ENCODE data around the gene CLDN15. TPM values are rescaled to one million over a fixed set of nuclear protein-coding genes. Genes with fewer than 3 reads are reported as not detected.
A peak's percentile ranks its signal among the peaks of the same experiment; 100 is the strongest.

The CLDN15 gene
- total and polyA plus RNA-seq, 2 donors (not counting 1 experiment from before 2014, with no cell fraction given): 31.1 to 42.1 TPM

DNA sequence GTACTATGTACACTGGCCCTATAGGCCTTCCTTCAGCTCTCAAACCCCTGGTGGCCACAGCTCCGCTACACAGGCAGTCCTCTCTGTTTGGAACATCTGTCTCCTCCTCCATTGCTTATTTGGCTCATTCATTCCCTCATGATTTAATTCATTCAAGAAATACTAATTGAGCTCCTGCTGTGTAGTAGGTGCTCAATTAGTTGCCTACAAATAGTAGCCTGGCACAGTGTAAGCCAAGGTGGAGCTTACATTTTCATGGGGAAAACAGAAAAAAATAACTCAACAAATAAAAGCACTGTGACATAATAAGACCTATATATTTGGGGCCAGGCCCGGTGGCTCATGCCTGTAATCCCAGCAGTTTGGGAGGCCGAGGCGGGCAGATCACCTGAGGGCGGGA lies 10.7 kb upstream of the CLDN15 start:
- Histone ChIP-seq H3K36me3 (replicated peaks in 1 of 2; ENCODE audit: control extremely low read depth in 1 of 2, control insufficient read depth in 1 of 2, extremely low read depth in 1 of 2, insufficient read depth in 2 of 2, low read length in 1 of 2) (peaks cover 0 to 6% of the 10 kb centered on the region in 2 experiments), H3K9me3 (ENCODE audit: control extremely low read depth in 1 of 3, control insufficient read depth in 2 of 3, insufficient read depth in 1 of 3, low read length in 2 of 3) (no peaks in the 10 kb centered on the region), H3K4me2 (replicated peaks; ENCODE audit: low read depth, low read length, poor library complexity, severe bottlenecking) (no peak overlapping the region), H4K20me1 (ENCODE audit: control insufficient read depth, insufficient read depth, low read length, poor library complexity, severe bottlenecking) (peaks cover 65% of the 10 kb centered on the region), H3K4me1 (ENCODE audit: control insufficient read depth in 2 of 2, insufficient read depth in 2 of 2, low read length in 2 of 2) (peaks cover 29 to 42% of the 10 kb centered on the region in 2 donors), H3K27me3 (replicated peaks in 1 of 4; ENCODE audit: control extremely low read depth in 1 of 4, control insufficient read depth in 3 of 4, insufficient read depth in 4 of 4, low read length in 3 of 4) (no peaks in the 10 kb centered on the region), H3K79me2 (ENCODE audit: control insufficient read depth, insufficient read depth, low read length) (peaks cover 79% of the 10 kb centered on the region), H3K27ac (ENCODE audit: low read length in 2 of 2) (no peak overlapping the region), H3K9ac (ENCODE audit: low read length) (no peak overlapping the region), H2AFZ (ENCODE audit: insufficient read depth, low read depth, low read length, poor library complexity, severe bottlenecking) (no peak overlapping the region), H3K4me3 (ENCODE audit: control extremely low read depth in 1 of 5, extremely low read depth in 1 of 5, insufficient read depth in 1 of 5, low read depth in 2 of 5, low read length in 4 of 5) (no peak overlapping the region)
- POLR2A ChIA-PET: interaction anchor here (0.5 to 0.7 kb wide), 2 partner anchors 43 to 360 kb away, joined by 5 read pairs; no protein-coding TSS in a partner anchor
- Mint-ChIP-seq H3K9me3 (ENCODE audit: insufficient read depth) (no peaks in the 10 kb centered on the region), H3K4me1 (peaks cover 53% of the 10 kb centered on the region), H3K27ac (no peak overlapping the region), H3K27me3 (no peaks in the 10 kb centered on the region), H3K4me3 (no peak overlapping the region)
- 96% methylated on average over 5 of the region's 5 CpGs for WGBS (ENCODE audit: insufficient coverage)
- DNase-seq (no peak), ATAC-seq (ENCODE audit: low read depth) (no peak)
- CTCF ChIA-PET: interaction anchor here (0.6 to 1.6 kb wide), 2 partner anchors 31 to 92 kb away, joined by 4 to 6 read pairs; partner anchors contain the start of genes PLOD3 and ZNHIT1
- intact Hi-C loops (cut with micrococcal nuclease): no loop called here
- no peak for TF ChIP-seq CTCF (IDR thresholded peaks at IDR 0.05)

GRCh38 chr7:101245147-101245668 lies 7.6 kb upstream of the CLDN15 start:
- peaks cover 0 to 20% of the 10 kb centered on the region in 2 experiments for H3K36me3 ChIP-seq (replicated peaks in 1 of 2; ENCODE audit: control extremely low read depth in 1 of 2, control insufficient read depth in 1 of 2, extremely low read depth in 1 of 2, insufficient read depth in 2 of 2, low read length in 1 of 2)
- H3K4me3 ChIP-seq (ENCODE audit: control extremely low read depth in 1 of 5, extremely low read depth in 1 of 5, insufficient read depth in 1 of 5, low read depth in 2 of 5, low read length in 4 of 5): peak overlapping the region; percentile 95 to 100 (median 99)
- DNase-seq: no peak
- no peak for ATAC-seq (ENCODE audit: low read depth)
- peaks cover 88% of the 10 kb centered on the region for H3K79me2 ChIP-seq (ENCODE audit: control insufficient read depth, insufficient read depth, low read length)
- POLR2A ChIA-PET: interaction anchor here (0.6 to 2.4 kb wide), 5 partner anchors 28 to 1740 kb away, joined by 3 to 15 read pairs (median 4); partner anchors contain the start of genes IFT22, PLOD3, VGF and ZNHIT1
- peak overlapping the region; percentile 90 for H2AFZ ChIP-seq (ENCODE audit: insufficient read depth, low read depth, low read length, poor library complexity, severe bottlenecking)
- peak overlapping the region; percentile 93 for H3K4me2 ChIP-seq (replicated peaks; ENCODE audit: low read depth, low read length, poor library complexity, severe bottlenecking)
- intact Hi-C loops (cut with micrococcal nuclease): loop anchor here (2.0 kb wide), 4 partner anchors 76 to 632 kb away; partner anchors contain the start of genes AP1S1, IFT22 and MOSPD3
- H4K20me1 ChIP-seq (ENCODE audit: control insufficient read depth, insufficient read depth, low read length, poor library complexity, severe bottlenecking): peaks cover 73% of the 10 kb centered on the region
- no peaks in the 10 kb centered on the region for H3K27me3 ChIP-seq (replicated peaks in 1 of 4; ENCODE audit: control extremely low read depth in 1 of 4, control insufficient read depth in 3 of 4, insufficient read depth in 4 of 4, low read length in 3 of 4)
- H3K27ac Mint-ChIP-seq: peak overlapping the region; percentile 97
- peaks cover 16 to 32% of the 10 kb centered on the region in 2 donors for H3K4me1 ChIP-seq (ENCODE audit: control insufficient read depth in 2 of 2, insufficient read depth in 2 of 2, low read length in 2 of 2)
- WGBS (ENCODE audit: insufficient coverage): 29% methylated on average over 28 of the region's 32 CpGs
- peak overlapping the region; percentile 91 to 97 for H3K27ac ChIP-seq (ENCODE audit: low read length in 2 of 2)
- H3K4me3 Mint-ChIP-seq: peak overlapping the region; percentile 98
- no peaks in the 10 kb centered on the region for H3K27me3 Mint-ChIP-seq
- no peaks in the 10 kb centered on the region for H3K9me3 ChIP-seq (ENCODE audit: control extremely low read depth in 1 of 3, control insufficient read depth in 2 of 3, insufficient read depth in 1 of 3, low read length in 2 of 3)
- peak overlapping the region; percentile 89 for H3K9ac ChIP-seq (ENCODE audit: low read length)
- H3K9me3 Mint-ChIP-seq (ENCODE audit: insufficient read depth): no peaks in the 10 kb centered on the region
- TF ChIP-seq CTCF (IDR thresholded peaks at IDR 0.05): no peak
- no peak for TF ChIP-seq EZH2 (IDR thresholded peaks at IDR 0.05; ENCODE audit: borderline replicate concordance, insufficient read depth, low read depth, low read length, poor library complexity, severe bottlenecking)
- CTCF ChIA-PET: interaction anchor here (1.2 to 4.6 kb wide), 7 partner anchors 8 to 355 kb away, joined by 3 to 65 read pairs (median 19); partner anchors contain the start of gene UFSP1
- peaks cover 43% of the 10 kb centered on the region for H3K4me1 Mint-ChIP-seq

All from B cell (primary cell).